Activated T-cell treated with anti-CD3 and anti-CD28 coated beads, Interleukin-2, amount 50 U/mL, for 24 hours (primary cell): ENCODE measurements around the gene GBGT1.

ENCODE experiments used
- DNase-seq: peaks from one replicate; pipeline ENCODE4 v3.0.0-alpha.2; 2020
- H3K27ac Mint-ChIP-seq: 2 replicates; pipeline ENCODE4 v1.8.0; 2020; ENCODE audit warnings: mild to moderate bottlenecking, mixed read lengths
- H3K27me3 Mint-ChIP-seq: 2 replicates; pipeline ENCODE4 v1.8.0; 2020; ENCODE audit warnings: mixed read lengths
- H3K36me3 Mint-ChIP-seq: 2 replicates; pipeline ENCODE4 v1.8.0; 2020; ENCODE audit warnings: low read depth, mixed read lengths
- H3K4me1 Mint-ChIP-seq: 2 replicates; pipeline ENCODE4 v1.8.0; 2020; ENCODE audit warnings: low read depth, mixed read lengths
- H3K4me3 Mint-ChIP-seq: 2 replicates; pipeline ENCODE4 v1.8.0; 2020; ENCODE audit warnings: mild to moderate bottlenecking, moderate library complexity, mixed read lengths
- H3K9me3 Mint-ChIP-seq: 2 replicates; pipeline ENCODE4 v1.8.0; 2020; ENCODE audit warnings: mixed read lengths

Gene GBGT1

DNA sequence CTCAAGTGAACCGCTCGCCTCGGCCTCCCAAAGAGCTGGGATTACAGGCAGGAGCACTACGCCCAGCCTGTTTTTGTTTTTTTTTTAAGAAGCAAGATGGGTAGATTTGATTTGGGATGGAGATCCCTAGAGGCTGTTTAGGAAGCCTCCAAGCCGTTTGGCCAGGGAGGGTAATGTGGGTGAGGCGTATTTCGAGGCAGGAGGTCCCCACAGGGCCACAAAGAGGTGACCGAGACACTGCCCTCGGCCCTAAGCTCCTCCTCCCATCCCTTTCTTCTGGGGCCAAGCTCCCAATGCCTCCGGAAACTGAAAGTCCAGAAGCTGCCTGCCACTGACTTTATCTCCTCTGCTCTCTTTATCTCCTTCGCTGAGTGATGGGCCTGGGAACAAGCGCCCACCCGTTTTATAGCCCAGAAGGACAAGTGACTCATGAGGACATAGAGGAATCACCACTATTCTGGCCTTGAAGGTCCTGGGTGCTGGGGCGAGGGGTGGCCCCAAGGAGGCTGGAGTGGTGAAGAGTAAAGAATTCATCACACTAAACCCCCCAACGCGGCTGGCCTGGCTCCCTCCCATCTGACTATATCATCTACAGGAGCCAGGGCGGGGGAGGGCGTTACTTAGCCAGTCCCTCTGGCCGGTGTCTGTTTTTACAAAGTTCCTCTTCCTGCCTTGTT lies 40.6 kb downstream of the GBGT1 start:
- no peak overlapping the region for H3K4me3 Mint-ChIP-seq
- peak overlapping the region; percentile 93 for H3K27ac Mint-ChIP-seq
- H3K36me3 Mint-ChIP-seq, result peaks cover 11% of the 10 kb centered on the region

DNA sequence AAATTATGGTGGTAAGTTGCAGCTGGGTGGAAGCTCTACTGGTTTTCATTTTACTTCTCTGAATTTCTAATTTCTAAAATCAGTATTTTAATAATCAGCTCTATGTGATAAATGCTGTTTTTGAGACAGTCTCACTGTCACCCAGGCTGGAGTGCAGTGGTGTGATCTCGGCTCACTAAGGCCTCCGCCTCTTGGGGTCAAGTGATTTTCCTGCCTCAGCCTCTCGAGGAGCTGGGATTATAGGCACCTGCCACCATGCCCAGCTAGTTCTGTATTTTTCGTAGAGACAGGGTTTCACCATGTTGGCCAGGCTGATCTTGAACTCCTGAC lies 41.1 kb downstream of the GBGT1 start:
- Mint-ChIP-seq H3K4me3 (no peak overlapping the region), H3K27ac (peak overlapping the region; percentile 93), H3K9me3 (no peaks in the 10 kb centered on the region), H3K36me3 (peaks cover 9% of the 10 kb centered on the region), H3K27me3 (no peaks in the 10 kb centered on the region), H3K4me1 (peaks cover 74% of the 10 kb centered on the region)
- DNase-seq, result no peak

More for the DNA sequence above, 40.6 kb downstream of the GBGT1 start:
- no peaks in the 10 kb centered on the region for H3K9me3 Mint-ChIP-seq
- peaks cover 74% of the 10 kb centered on the region for H3K4me1 Mint-ChIP-seq
- no peaks in the 10 kb centered on the region for H3K27me3 Mint-ChIP-seq
- no peak for DNase-seq

GRCh38 chr9:133121915-133122550 lies 41.7 kb downstream of the GBGT1 start:
- Mint-ChIP-seq H3K9me3 (no peaks in the 10 kb centered on the region), H3K27me3 (no peaks in the 10 kb centered on the region), H3K4me1 (peaks cover 73% of the 10 kb centered on the region), H3K4me3 (peak overlapping the region; percentile 65), H3K27ac (peak overlapping the region; percentile 93), H3K36me3 (peaks cover 8% of the 10 kb centered on the region)
- no peak for DNase-seq

DNA sequence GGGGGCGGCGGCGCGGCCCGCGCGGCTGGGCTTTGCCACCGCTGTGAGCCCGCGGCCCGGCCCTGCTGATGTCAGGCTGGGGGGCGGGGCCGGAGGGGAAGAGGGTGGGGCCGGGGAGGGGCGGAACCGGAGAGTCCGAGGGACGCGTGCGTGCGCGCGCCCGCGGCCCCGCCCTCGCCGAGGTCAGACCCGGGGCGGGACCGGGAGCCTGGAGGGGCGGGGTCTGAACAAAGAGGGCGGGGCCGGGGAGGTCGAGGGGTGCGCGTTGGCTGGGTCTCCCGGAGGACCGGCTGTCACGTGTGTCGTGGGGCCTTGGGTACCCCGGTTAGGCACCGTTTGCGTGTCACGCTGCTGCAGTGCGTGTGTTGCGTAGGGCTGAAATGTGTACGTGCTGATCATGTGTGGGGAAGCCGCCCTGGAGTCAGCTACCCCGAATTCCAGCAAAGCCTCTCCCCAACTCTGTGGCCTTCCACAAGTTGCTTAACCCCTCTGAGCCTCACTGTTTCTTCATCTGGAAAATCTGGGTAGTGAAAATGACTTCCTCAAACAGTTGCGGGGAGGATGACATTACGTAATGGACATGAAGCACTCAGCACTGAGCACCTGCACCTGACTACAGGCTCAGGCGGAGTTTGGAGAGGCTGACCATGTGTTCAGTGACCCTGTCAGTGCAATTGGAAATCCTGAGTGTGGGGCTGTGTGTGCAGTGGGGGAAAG lies 42.4 kb downstream of the GBGT1 start, which contains the start of gene RALGDS:
Gene RALGDS (minus strand): TSS at position 43 of the 717 bp plus-strand sequence. CDS start 86 bp downstream, outside the sequence.
- Mint-ChIP-seq H3K36me3 (peaks cover 6% of the 10 kb centered on the region), H3K27me3 (no peaks in the 10 kb centered on the region), H3K27ac (peak within 1 kb of the TSS; percentile 93), H3K4me1 (peaks cover 72% of the 10 kb centered on the region), H3K9me3 (no peaks in the 10 kb centered on the region), H3K4me3 (peak within 1 kb of the TSS; percentile 80)
- peak; percentile 92 for DNase-seq

DNA sequence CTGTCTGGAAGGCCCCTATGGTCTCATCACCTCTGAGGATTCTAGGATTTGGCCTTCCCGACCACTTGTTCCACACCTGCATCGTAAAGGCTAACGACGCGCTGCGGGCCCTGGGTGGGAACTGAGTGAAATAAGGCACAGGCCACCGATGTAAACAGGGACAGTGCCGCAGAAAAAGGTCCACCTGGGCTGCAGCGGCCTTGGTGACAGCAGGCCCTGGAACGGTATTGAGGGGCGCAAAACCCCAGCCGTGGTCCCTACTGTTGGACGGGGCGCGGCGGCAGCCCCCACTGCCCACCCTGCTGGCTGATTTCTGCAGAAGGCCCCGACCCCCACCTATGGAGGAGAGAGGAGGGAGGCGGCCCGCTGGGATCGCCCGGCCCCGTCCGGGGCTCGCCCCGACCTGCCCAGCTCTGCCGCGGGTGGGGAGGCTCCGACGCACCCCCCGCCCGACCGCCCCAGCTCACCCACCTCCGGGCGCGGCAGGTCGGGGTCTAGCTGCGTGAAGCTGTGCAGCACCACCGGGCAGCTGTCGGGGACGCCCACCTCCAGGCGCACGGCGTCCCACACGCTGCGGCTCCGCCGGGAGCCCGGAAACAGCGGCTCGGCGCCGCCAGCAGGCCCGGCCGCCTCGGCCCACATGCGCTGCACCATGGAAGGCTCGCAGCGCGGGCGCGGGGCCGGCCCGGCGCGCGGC lies 43.1 kb downstream of the GBGT1 start:
- H3K27ac Mint-ChIP-seq, result peak overlapping the region; percentile 66
- H3K27me3 Mint-ChIP-seq, result no peaks in the 10 kb centered on the region
- H3K4me1 Mint-ChIP-seq, result peaks cover 72% of the 10 kb centered on the region
- H3K36me3 Mint-ChIP-seq, result peaks cover 8% of the 10 kb centered on the region
- H3K9me3 Mint-ChIP-seq, result no peaks in the 10 kb centered on the region
- no peak for DNase-seq
- peak overlapping the region; percentile 80 for H3K4me3 Mint-ChIP-seq

DNA sequence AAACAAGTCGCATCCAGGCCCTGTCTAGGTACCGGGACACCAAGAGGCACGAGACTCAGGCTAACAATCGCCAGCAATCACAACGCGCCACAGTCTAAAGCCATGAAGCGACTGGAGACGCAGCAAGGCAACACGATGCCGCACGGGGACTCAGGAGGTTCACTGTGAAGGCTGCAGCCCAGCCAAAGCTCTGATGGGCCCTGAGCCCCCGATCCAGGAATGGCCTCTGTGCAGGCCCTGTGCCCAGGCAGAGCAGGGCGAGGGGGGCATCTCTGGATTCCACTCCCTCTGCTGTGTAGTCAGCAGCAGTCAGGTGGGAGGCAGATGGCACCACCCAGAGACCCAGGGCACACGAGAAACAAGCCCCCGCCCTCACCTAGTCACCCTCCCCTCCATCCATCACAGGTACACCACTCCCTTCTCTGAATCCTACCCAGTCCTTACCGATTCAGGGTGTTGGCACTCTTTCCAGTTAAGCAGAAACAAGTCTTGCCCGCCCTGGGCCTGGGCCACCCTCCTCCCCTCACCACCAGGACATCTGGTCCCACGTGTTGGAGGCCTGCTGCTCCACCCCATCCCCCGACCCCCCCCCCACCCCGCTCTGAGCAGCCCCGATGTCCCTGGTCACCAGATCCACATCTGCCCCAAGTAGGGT lies 43.7 kb downstream of the GBGT1 start:
- H3K27me3 Mint-ChIP-seq, result no peaks in the 10 kb centered on the region
- H3K9me3 Mint-ChIP-seq, result no peaks in the 10 kb centered on the region
- peaks cover 8% of the 10 kb centered on the region for H3K36me3 Mint-ChIP-seq
- peak overlapping the region; percentile 66 for H3K27ac Mint-ChIP-seq
- peak overlapping the region; percentile 80 for H3K4me3 Mint-ChIP-seq
- H3K4me1 Mint-ChIP-seq, result peaks cover 75% of the 10 kb centered on the region
- DNase-seq, result no peak

DNA sequence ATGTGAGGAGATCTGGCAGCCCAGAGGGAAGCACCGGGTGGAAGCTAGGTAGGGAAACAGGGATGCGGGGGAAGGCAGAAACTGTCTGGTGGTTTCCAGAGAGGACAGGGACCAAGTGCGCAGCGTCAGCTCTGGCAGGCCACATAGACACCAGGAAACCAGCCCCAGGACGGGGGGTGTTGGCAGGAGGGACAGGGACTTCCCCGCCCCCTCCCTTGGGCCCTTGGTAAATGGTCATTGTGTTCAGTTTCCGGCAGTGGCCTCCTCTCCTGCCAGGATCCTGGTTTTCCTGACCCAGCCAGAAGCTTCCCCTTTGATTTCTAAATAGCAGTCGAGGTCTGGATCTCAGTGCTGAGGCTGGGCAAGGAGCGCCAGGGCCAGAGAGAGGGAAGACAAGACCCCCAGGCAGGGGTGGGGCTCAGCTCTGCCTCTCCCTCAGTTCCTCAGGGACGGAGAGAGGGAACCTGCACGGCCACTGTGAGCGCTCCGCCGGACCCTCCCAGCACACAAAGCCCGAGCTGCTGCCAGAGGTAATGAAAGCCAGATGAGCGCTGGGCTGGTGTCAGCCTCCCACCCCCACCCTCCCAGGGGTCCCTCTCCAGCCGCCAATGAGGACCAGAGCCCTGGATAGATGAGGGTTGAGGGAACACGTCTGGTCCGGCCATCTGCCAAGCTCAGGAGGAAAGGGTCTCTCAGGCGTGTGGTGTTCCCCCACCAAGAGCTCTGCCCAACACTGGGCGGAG lies 44.4 kb downstream of the GBGT1 start:
- H3K9me3 Mint-ChIP-seq, result no peaks in the 10 kb centered on the region
- H3K4me3 Mint-ChIP-seq, result peak overlapping the region; percentile 80
- DNase-seq, result no peak
- peaks cover 75% of the 10 kb centered on the region for H3K4me1 Mint-ChIP-seq
- peak overlapping the region; percentile 26 for H3K27ac Mint-ChIP-seq
- peaks cover 8% of the 10 kb centered on the region for H3K36me3 Mint-ChIP-seq
- no peaks in the 10 kb centered on the region for H3K27me3 Mint-ChIP-seq

DNA sequence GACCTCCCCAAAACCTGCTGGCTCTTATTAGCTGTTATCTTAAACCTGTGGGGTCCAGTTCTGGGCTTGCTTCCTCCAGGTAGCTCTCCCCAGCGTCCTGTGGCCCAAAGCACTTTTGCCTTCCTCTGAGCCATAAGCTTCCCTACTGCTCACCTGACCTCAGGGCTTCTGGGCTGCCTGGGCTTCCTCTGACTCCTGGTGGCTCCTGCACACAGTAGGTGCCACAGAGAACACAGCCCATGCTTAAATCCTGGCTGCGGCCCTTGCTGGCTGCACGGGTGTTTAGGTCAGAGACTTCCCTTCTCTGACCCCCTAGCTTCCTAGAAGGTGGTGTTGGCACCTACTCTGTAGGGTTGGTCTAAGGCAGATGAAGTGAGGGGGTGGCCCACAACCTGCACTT lies 45.1 kb downstream of the GBGT1 start:
- Mint-ChIP-seq H3K4me1 (peaks cover 78% of the 10 kb centered on the region), H3K9me3 (no peaks in the 10 kb centered on the region), H3K4me3 (peak overlapping the region; percentile 50), H3K27me3 (no peaks in the 10 kb centered on the region), H3K36me3 (peaks cover 9% of the 10 kb centered on the region), H3K27ac (no peak overlapping the region)
- DNase-seq, result no peak

DNA sequence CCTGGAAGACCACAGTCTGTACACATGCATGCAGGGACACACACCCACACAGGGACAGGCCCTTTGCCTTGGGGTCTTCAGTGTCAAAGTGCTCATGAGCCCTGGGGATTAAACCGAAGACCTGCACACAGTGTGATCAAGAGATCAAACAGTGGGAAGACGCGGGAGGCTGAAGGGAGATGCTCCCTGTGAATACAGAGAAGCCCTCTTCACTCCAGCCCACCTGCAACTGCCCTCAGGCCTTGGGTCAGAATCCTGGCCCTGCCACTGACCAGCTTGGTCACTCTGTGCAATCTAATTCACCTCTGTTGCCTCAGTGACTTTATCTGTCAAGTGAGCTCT lies 45.6 kb downstream of the GBGT1 start:
- Mint-ChIP-seq H3K27me3 (no peaks in the 10 kb centered on the region), H3K9me3 (no peaks in the 10 kb centered on the region), H3K4me1 (peaks cover 81% of the 10 kb centered on the region), H3K27ac (no peak overlapping the region), H3K4me3 (no peak overlapping the region), H3K36me3 (peaks cover 10% of the 10 kb centered on the region)
- DNase-seq, result no peak

DNA sequence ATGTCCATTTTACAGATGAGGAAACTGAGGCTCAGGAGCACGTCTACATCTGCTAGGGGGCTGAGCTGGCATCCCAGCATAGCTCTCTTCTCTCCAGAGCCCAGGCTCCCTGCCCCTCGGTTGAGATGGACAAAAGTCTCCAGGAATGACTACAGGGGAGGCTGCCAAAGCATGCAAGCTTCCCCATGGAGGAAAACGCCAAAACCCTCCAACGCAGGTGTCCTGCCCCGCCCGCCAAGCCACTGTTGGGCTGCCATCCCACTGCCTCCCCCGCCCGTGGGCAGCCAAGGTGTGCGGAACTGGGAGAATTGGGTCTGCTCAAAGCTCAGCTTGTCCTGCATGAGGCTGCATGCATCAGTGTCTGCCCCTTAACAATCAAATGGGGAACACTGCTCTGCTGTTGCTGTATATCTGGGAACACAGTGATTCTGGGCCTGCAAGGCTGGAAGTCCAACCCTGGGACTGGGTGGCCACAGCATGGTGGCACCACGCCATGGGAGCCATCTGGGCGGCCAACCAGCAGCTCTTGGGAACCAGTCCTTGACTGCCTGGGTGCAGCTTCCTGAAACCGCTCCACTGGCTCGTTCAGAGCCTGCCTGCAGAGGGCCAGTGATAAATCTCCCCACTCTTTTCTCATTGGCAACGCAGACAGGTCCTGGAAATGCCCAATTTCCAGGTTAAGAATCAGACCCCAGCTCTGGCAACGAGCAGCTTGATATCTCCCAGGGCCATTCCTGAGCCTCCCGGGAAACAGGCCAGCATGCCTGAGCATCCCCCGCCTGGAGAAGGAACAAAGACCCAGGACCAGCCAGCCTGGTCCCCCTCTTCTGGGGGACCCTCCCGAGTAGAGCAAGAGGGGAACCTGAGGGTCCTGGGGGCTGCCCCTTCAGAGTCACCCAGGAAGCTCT lies 46.2 kb downstream of the GBGT1 start:
- Mint-ChIP-seq H3K4me1 (peaks cover 84% of the 10 kb centered on the region), H3K27ac (peak overlapping the region; percentile 72), H3K27me3 (no peaks in the 10 kb centered on the region), H3K4me3 (no peak overlapping the region), H3K36me3 (peaks cover 10% of the 10 kb centered on the region), H3K9me3 (no peaks in the 10 kb centered on the region)
- DNase-seq, result no peak

GRCh38 chr9:133116346-133117231 lies 47.1 kb downstream of the GBGT1 start:
- Mint-ChIP-seq H3K27ac (peak overlapping the region; percentile 95), H3K27me3 (no peaks in the 10 kb centered on the region), H3K4me1 (peaks cover 77% of the 10 kb centered on the region), H3K36me3 (peaks cover 18% of the 10 kb centered on the region), H3K4me3 (peak overlapping the region; percentile 61), H3K9me3 (no peaks in the 10 kb centered on the region)
- DNase-seq, result no peak

GRCh38 chr9:133115604-133116345 lies 47.9 kb downstream of the GBGT1 start:
- peak; percentile 77 for DNase-seq
- Mint-ChIP-seq H3K27ac (peak overlapping the region; percentile 95), H3K27me3 (no peaks in the 10 kb centered on the region), H3K9me3 (no peaks in the 10 kb centered on the region), H3K36me3 (peaks cover 26% of the 10 kb centered on the region), H3K4me3 (peak overlapping the region; percentile 61), H3K4me1 (peaks cover 73% of the 10 kb centered on the region)
